Lower leg skin (tissue), 4 donors: ENCODE data around the gene PNMT. TPM values are rescaled to one million over a fixed set of nuclear protein-coding genes. Genes with fewer than 3 reads are reported as not detected.

ENCODE experiments used
- DNase-seq, 2 donors: peaks; one replicate each; pipeline ENCODE4 v3.0.0-alpha.2; 2019; ENCODE audit warnings: low spot score in 2 of 2
- H3K4me3 ChIP-seq: fragments of 200-600 bp; sonication (generic); 2 replicates; pipeline ENCODE4 v1.5.1; 2017; ENCODE audit warnings: mild to moderate bottlenecking, low read depth; ENCODE audit not compliant: poor library complexity, severe bottlenecking
- POLR2A ChIP-seq, 2 donors: fragments of 450-650 bp; IDR thresholded peaks; one replicate each; pipeline ENCODE4 v1.6.1; 2016 to 2017; ENCODE audit warnings: antibody characterized with exemption in 2 of 2, mild to moderate bottlenecking in 1 of 2, moderate library complexity in 1 of 2
- WGBS, 2 donors: methylation state at CpG; one replicate each; pipeline ENCODE4 v1.1.5; 2018; 5-methylcytosine and 5-hydroxymethylcytosine counted together
- intact Hi-C: fragments of 100-400 bp; cut with DNase I; formaldehyde crosslinking; loops from one replicate; pipeline ENCODE4 v1.15.0; 2023; ENCODE audit warnings: low total_unique reads
- total RNA-seq, 4 donors: library from RNA; depleted of rRNA; stranded (reverse); fragments of >200 nt; gene quantifications; one replicate each; pipeline ENCODE4 v1.1.0, GENCODE V29; 2016
- TF ChIP-seq, protein P1 (sequence below), 3 donors: fragments of 450-650 bp; IDR thresholded peaks; one replicate each; pipeline ENCODE4 v1.5.1; 2016; ENCODE audit warnings: antibody characterized with exemption in 3 of 3, mild to moderate bottlenecking in 3 of 3, moderate library complexity in 2 of 3

Gene PNMT
- total RNA-seq, 4 donors from 2014 or later = 1.6 to 3.8 (median 1.9) TPM

DNA sequence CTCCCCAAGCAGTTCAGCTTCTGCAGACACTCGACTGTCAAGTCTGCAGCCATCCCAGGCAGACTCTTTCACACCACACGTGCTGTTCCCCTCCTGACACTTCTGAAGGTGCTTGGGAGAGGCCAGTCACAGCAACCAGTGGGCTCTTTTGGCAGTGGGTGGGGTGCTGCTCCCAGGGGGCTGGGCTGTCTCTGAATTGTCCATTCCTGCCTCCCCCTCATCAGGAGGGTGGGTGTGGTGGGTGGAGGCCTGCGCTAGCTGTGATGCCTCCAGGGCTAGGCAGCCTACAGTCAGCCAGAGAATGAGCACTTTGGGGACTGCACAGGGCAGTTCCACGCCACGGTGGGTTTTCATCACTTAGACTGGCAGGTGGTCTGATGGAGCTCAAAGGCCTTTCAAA is 21.0 kb upstream of the PNMT start:
- no peak overlapping the region for H3K4me3 ChIP-seq
- no peak for DNase-seq
- TF ChIP-seq, protein P1, sequence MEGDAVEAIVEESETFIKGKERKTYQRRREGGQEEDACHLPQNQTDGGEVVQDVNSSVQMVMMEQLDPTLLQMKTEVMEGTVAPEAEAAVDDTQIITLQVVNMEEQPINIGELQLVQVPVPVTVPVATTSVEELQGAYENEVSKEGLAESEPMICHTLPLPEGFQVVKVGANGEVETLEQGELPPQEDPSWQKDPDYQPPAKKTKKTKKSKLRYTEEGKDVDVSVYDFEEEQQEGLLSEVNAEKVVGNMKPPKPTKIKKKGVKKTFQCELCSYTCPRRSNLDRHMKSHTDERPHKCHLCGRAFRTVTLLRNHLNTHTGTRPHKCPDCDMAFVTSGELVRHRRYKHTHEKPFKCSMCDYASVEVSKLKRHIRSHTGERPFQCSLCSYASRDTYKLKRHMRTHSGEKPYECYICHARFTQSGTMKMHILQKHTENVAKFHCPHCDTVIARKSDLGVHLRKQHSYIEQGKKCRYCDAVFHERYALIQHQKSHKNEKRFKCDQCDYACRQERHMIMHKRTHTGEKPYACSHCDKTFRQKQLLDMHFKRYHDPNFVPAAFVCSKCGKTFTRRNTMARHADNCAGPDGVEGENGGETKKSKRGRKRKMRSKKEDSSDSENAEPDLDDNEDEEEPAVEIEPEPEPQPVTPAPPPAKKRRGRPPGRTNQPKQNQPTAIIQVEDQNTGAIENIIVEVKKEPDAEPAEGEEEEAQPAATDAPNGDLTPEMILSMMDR (IDR thresholded peaks at IDR 0.05) = no peak
- no peak for TF ChIP-seq POLR2A (IDR thresholded peaks at IDR 0.05)
- intact Hi-C loops = no loop called here
- WGBS, 2 donors = 54 to 68% methylated on average over 4 to 5 of the region's 5 CpGs

DNA sequence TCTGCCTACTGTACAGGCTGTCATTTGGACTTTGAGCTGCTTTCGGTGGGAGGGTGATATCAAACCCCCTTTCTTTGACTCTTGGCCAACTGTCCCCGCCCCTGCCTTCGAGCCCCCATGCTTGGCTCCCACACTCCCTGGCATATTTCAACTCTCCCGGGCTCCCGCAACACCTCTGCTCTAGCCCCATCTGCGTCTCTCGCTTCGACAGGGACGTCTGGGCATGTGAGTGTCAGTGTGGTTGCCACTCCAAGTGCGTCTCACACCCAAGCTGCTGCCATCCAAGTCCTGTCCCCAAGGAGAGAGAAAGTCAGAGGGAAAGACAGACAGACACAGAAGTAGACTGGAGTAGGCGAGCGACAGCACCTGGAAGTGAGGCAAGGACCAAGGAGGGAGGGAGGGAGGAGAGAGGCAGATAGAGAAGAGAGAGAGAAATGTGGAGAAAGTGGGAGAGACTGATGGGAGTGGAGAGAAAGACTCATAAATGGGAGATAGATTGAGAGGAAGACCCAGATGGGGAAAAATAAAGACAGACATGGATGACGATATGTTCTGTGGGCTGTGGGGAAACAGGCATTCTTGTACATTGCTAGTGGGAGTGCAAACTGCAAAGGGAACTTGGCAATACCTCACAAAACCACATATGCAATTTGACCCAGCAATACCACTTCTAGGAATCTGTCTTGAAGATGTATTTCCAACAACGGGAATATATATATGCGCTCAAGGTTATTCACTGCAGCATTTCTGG is 19.5 kb upstream of the PNMT start:
- intact Hi-C loops = no loop called here
- TF ChIP-seq, protein P1 (IDR thresholded peaks at IDR 0.05) = no peak
- no peak for TF ChIP-seq POLR2A (IDR thresholded peaks at IDR 0.05)
- H3K4me3 ChIP-seq = no peak overlapping the region
- WGBS, 2 donors = 78% methylated on average over 15 of the region's 15 CpGs
- DNase-seq = no peak

GRCh38 chr17:39650121-39650579 is 18.1 kb upstream of the PNMT start:
- WGBS, 2 donors = 86 to 92% methylated on average over 11 of the region's 11 CpGs
- TF ChIP-seq, protein P1 (IDR thresholded peaks at IDR 0.05) = no peak
- no peak for TF ChIP-seq POLR2A (IDR thresholded peaks at IDR 0.05)
- no peak for DNase-seq
- H3K4me3 ChIP-seq = no peak overlapping the region
- intact Hi-C loops = no loop called here

DNA sequence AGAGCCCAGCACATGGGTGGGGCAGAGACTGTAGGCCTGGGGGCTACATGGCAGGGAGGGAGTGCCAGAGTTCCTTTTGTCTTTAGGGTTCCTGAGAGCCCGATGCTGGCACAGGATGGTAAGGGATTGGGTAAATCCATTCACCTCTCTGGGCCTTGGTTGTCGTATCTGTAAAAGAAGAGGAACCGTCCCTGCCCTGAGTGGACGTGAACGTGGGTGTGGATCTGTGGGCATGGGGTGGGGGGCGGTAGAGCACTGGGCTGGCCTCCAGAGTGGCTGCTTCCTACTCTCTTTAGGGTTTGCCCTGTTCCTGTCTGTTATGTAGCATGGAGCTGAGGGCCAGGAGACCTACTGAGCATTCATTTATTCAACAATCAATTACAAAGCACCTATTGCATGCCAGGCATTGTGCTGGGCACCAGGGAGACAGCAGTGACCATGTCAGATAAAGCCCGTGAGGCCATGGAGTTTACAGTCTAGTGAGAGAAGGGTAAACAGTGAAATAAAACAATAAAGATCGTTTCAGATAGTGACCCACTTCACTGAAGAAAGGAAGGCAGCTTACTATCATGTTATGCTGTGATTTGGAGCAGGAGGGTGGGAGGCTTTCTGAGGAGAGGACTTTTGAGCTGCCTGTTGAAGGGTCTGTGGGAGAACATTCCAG is 16.2 kb upstream of the PNMT start:
- intact Hi-C loops = no loop called here
- 55 to 57% methylated on average over 8 of the region's 8 CpGs for WGBS, 2 donors
- DNase-seq = no peak
- TF ChIP-seq, protein P1 (IDR thresholded peaks at IDR 0.05) = no peak
- TF ChIP-seq POLR2A (IDR thresholded peaks at IDR 0.05) = no peak
- no peak overlapping the region for H3K4me3 ChIP-seq

- DNase-seq = no peak
- intact Hi-C loops = no loop called here
- H3K4me3 ChIP-seq = no peak overlapping the region
- WGBS, 2 donors = 66 to 71% methylated on average over 7 of the region's 7 CpGs
- TF ChIP-seq POLR2A (IDR thresholded peaks at IDR 0.05) = no peak
- TF ChIP-seq, protein P1 (IDR thresholded peaks at IDR 0.05) = no peak
These were observed 15.5 kb upstream of the PNMT start for GRCh38 chr17:39652587-39653315.
